ENCODE measurements around the gene TSTD2.

Gene TSTD2

DNA sequence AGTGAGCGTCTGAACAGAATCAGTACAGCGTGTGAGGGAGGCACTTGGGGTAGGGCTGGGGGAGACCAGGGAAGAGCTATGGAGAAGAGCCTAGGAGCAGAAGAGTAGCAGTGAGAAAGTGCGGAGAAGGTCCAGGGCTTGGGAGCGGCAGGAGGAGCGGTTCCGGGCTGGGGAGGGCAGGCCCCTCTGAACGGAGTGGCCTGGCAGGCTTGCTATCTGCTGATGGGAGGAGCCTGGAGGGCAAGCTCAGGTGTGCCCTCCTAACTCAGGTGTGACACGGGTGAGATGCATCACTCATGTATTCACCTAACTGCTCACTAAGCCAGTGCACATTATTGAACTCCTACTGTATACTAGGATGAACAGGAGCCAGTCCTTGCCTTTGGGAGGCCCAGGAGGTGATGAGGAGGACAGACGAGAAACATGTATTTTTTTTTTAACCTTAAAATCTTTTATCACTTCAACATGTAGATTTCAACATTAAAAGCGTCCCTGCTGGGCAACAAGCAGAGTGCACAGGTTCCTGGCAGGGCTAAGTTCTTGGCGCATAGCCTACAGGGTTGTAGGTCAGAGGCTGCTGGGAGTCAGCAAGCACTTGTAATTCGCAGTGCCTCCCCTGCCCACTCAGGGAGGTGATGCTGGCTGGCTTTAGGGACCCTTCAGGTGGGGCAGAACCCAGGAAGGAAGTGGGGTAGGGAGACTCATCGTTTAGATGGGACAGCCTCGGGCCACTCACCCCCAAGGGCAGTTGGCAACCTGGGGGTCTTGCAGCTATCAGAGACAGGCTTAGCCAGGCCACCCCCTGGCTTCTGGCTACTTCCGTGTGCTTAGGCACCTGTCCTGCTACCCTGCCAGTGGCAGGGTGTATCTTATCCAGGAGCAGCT lies 76.2 kb downstream of the TSTD2 start:
- TF ChIP-seq, protein P1, sequence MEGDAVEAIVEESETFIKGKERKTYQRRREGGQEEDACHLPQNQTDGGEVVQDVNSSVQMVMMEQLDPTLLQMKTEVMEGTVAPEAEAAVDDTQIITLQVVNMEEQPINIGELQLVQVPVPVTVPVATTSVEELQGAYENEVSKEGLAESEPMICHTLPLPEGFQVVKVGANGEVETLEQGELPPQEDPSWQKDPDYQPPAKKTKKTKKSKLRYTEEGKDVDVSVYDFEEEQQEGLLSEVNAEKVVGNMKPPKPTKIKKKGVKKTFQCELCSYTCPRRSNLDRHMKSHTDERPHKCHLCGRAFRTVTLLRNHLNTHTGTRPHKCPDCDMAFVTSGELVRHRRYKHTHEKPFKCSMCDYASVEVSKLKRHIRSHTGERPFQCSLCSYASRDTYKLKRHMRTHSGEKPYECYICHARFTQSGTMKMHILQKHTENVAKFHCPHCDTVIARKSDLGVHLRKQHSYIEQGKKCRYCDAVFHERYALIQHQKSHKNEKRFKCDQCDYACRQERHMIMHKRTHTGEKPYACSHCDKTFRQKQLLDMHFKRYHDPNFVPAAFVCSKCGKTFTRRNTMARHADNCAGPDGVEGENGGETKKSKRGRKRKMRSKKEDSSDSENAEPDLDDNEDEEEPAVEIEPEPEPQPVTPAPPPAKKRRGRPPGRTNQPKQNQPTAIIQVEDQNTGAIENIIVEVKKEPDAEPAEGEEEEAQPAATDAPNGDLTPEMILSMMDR (IDR thresholded peaks at IDR 0.05; ENCODE audit: control extremely low read depth, extremely low read depth, low read depth, missing control alignments), result no peak
- POLR2A ChIA-PET, result no interaction called here
- DNase-seq (ENCODE audit: extremely low spot score), result no peak
- CTCF ChIA-PET, result interaction anchor here (1.1 to 8.0 kb wide), 6 partner anchors 9 to 88 kb away, joined by 3 to 34 read pairs (median 4); no protein-coding TSS in a partner anchor

DNA sequence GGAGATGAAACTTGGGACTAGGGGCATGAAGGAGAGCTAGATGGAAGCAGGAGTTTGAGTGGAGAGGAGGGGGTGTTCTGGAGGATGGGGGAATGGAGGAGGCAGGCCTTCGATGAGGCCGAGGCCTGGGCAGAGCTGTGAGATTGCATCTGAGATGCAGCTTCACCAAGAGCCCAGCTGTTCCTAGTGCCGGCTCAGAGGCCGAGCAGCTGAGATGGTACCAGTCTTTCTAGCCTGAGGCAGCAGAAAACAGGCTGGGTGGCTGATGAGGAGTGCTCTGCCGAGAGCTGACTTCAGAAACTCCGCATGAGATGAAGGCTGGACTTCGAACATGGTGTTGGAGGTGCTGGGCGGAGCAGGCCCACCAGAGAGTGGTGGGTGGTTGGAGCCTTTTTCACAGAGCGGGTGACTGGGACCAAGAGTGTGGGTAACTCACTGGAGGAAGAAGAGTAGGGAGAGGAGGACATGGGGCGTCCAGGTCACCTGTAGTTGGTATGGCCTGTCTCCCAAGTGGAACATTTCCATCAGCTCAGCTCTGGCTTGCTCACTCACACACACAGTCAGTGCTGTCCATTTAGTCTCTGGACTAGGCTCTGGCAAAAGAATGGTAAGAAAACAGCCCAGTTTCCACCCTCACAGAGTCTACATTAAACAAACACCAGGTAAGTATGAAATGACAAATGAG lies 77.0 kb downstream of the TSTD2 start:
- ChIA-PET CTCF (interaction anchor here (1.1 to 8.0 kb wide), 7 partner anchors 9 to 88 kb away, joined by 3 to 34 read pairs (median 4); partner anchors contain the start of gene TMOD1), POLR2A (no interaction called here)
- DNase-seq (ENCODE audit: extremely low spot score), result no peak
- TF ChIP-seq, protein P1 (IDR thresholded peaks at IDR 0.05; ENCODE audit: control extremely low read depth, extremely low read depth, low read depth, missing control alignments), result no peak

DNA sequence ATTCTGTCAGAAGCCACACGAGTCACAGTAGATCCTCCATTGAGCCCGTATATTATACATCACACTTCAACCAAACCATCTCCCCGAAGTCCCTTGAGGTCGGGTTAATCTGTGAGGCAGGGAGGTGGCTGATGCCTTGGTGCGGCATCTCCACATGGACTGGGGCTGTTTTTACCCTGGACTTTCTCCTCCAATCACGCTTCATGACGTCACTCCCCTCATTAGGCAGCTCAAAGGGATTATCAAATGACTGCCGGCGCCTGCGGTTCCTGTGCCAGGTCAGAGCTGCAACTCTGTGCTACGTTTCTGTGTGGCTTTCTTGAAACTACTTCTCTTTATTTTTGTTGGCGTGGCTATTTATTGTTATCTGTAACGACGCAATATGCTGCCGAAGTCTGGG lies 78.0 kb downstream of the TSTD2 start:
- TF ChIP-seq, protein P1 (IDR thresholded peaks at IDR 0.05; ENCODE audit: control extremely low read depth, extremely low read depth, low read depth, missing control alignments), result no peak
- ChIA-PET CTCF (interaction anchor here (1.2 to 8.0 kb wide), 5 partner anchors 15 to 61 kb away, joined by 3 to 34 read pairs (median 4); partner anchors contain the start of gene TMOD1), POLR2A (no interaction called here)
- DNase-seq (ENCODE audit: extremely low spot score), result no peak

DNA sequence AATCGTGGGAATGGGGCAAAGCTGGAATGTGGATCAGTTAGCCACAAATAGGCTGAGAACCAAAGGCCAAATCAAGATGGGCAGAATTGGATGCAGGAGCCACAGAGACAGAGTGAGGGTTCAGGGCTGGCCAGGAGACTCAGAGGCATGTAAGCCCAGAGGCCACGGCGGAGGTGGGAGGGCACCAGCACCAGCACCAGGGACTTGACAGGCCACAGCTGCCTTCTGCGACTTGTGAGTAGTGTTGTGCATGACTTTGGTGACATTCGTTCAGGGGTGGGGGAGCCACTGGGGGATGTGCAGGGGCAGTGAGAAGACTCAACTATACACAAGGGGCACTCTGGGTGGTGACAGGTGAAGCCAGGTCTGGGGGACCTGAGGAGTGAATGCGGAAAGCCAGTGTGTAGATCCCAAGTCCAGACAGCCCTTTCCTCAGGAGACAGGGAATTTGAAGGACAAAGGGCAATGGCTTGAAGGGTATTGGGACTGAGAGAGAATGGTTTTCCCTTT lies 78.5 kb downstream of the TSTD2 start:
- CTCF ChIA-PET, result interaction anchor here (1.2 to 8.0 kb wide), 5 partner anchors 16 to 61 kb away, joined by 3 to 34 read pairs (median 4); partner anchors contain the start of gene TMOD1
- POLR2A ChIA-PET, result no interaction called here
- TF ChIP-seq, protein P1 (IDR thresholded peaks at IDR 0.05; ENCODE audit: control extremely low read depth, extremely low read depth, low read depth, missing control alignments), result no peak
- no peak for DNase-seq (ENCODE audit: extremely low spot score)

DNA sequence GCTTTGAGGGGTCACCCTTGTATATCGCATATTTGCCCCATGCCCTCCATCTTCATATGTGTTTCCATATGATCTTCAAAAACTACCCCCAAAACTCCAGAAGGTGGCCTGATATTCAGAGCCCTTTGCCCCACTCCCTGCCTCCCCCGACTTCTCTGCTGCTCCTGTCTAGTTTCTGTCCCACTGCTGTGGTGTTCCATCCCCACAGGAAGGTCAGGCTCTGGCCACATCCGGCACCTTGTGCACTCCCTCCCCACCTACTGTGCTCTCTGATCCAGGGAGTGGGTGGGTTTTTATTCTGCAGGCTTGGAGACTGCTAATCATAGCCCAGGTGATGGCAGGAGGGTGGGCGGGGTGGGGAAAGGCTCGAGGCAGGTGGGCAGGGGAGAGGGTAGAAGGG lies 79.3 kb downstream of the TSTD2 start:
- POLR2A ChIA-PET, result interaction anchor here (0.5 kb wide), 1 partner anchor 79 kb away, joined by 6 read pairs; the partner anchor contains the start of gene TSTD2
- DNase-seq (ENCODE audit: extremely low spot score), result no peak
- CTCF ChIA-PET, result no interaction called here
- TF ChIP-seq, protein P1 (IDR thresholded peaks at IDR 0.05; ENCODE audit: control extremely low read depth, extremely low read depth, low read depth, missing control alignments), result no peak

DNA sequence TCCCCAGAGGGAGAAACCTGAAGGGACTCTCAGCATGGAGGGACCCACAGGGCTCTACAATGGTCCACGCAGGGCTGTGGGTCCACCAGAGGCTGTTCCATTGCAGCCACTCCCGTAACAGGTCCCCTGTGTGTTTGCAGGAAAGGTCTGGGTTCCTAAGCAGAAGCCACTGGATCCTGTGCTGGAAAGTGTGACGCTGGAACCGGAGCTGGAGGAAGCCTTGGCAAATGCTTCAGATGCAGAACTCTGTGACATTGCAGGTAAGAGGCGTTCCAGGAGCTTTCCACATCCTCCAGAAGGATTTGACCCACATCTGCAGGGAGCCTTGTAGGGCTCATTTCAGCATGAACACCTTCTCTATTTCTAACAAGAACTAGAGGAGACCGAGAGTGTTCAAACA lies 80.0 kb downstream of the TSTD2 start:
- DNase-seq (ENCODE audit: extremely low spot score), result no peak
- TF ChIP-seq, protein P1 (IDR thresholded peaks at IDR 0.05; ENCODE audit: control extremely low read depth, extremely low read depth, low read depth, missing control alignments), result no peak
- ChIA-PET CTCF (interaction anchor here (1.0 kb wide), 1 partner anchor 45 kb away, joined by 3 read pairs; no protein-coding TSS in a partner anchor), POLR2A (no interaction called here)
